CD4-positive, alpha-beta T cell treated with Interleukin-4 for 1 hour (primary cell): ENCODE results near the gene PCDHB16.
"Not testable (repeated sequence)": the region's sequence is repeated elsewhere in the genome, so short reads cannot be mapped to it uniquely, and the experiment has no call there.

Source experiments
- DNase-seq, 2 donors: peaks; one replicate each; pipeline ENCODE4 v3.0.0-alpha.2; 2020 to 2022

Gene PCDHB16

GRCh38 chr5:141182248-141182647 lies at the start of gene PCDHB16:
Gene PCDHB16 (plus strand): TSS chr5:141182387. CDS start chr5:141182560, 173 bp downstream.
- no peak for DNase-seq

- no peak for DNase-seq
These were observed 47.0 kb upstream of the PCDHB16 start, which contains the start of gene PCDHB5 for GRCh38 chr5:141135030-141135717. Gene PCDHB5 (plus strand): TSS chr5:141135206. CDS start chr5:141135435, 229 bp downstream.

GRCh38 chr5:141135718-141136266 lies 46.4 kb upstream of the PCDHB16 start:
- DNase-seq = no peak

- DNase-seq = not testable (repeated sequence)
These were observed 44.8 kb upstream of the PCDHB16 start for GRCh38 chr5:141137346-141137745.

- no peak for DNase-seq
These were observed 32.4 kb upstream of the PCDHB16 start, which contains the start of gene PCDHB6 for GRCh38 chr5:141149812-141150211. Gene PCDHB6 (plus strand): TSS chr5:141150057. CDS start chr5:141150258, 201 bp downstream.

- no peak for DNase-seq
These were observed 31.8 kb upstream of the PCDHB16 start for GRCh38 chr5:141150224-141150992.

GRCh38 chr5:141150993-141151325 lies 31.2 kb upstream of the PCDHB16 start:
- no peak for DNase-seq

GRCh38 chr5:141151632-141152031 lies 30.6 kb upstream of the PCDHB16 start:
- DNase-seq = not testable (repeated sequence)

- DNase-seq = not testable (repeated sequence)
These were observed 30.1 kb upstream of the PCDHB16 start for GRCh38 chr5:141152096-141152495.

GRCh38 chr5:141155540-141156374 lies 26.4 kb upstream of the PCDHB16 start:
- no peak for DNase-seq

GRCh38 chr5:141157356-141157755 lies 24.8 kb upstream of the PCDHB16 start:
- not testable (repeated sequence) for DNase-seq

- DNase-seq = not testable (repeated sequence)
These were observed 24.3 kb upstream of the PCDHB16 start for GRCh38 chr5:141157901-141158300.

GRCh38 chr5:141172381-141173204 lies 9.6 kb upstream of the PCDHB16 start, which contains the start of gene PCDHB7:
Gene PCDHB7 (plus strand): TSS chr5:141172644. CDS start chr5:141172836, 192 bp downstream.
- DNase-seq = peak in 1 of 2 donors; percentile 18

- DNase-seq = not testable (repeated sequence)
These were observed 7.7 kb upstream of the PCDHB16 start for GRCh38 chr5:141174291-141175104.

GRCh38 chr5:141175933-141176332 lies 6.3 kb upstream of the PCDHB16 start:
- no peak for DNase-seq

GRCh38 chr5:141177577-141178191 lies 4.5 kb upstream of the PCDHB16 start, which contains the start of gene PCDHB8:
Gene PCDHB8 (plus strand): TSS chr5:141177790. CDS start chr5:141178035, 245 bp downstream.
- DNase-seq = not testable (repeated sequence)

- not testable (repeated sequence) for DNase-seq
These were observed 2.8 kb upstream of the PCDHB16 start for GRCh38 chr5:141179371-141179770.

- DNase-seq = not testable (repeated sequence)
These were observed 2.3 kb upstream of the PCDHB16 start for GRCh38 chr5:141179876-141180275.

GRCh38 chr5:141180313-141180712 lies 1.9 kb upstream of the PCDHB16 start:
- no peak for DNase-seq
